ENCODE data around the gene TCF4.

TCF4 gene

DNA sequence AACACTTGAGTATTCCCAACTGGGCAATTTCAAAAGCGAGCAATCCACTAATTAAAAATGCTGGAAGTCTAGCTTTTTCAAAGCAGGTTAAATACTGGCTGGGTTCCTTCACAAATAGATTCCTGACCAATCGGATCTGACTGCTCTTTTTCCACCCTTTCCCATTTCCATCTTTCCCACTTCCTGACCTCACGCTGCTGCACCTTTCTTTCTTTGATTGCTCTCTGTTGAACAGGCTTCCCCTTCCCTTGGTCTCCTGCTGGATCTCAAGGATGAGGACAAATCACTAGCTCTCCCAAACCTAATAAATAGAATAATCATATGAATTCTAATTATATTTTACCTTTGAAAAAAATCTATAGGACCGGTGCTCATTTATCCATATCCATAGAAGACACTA, 121.2 kb downstream of the TCF4 start:
- Histone ChIP-seq H3K9ac (ENCODE audit: low read depth in 1 of 2, low read length in 2 of 2) (no peak overlapping the region), H3K9me3 (ENCODE audit: control insufficient read depth in 1 of 2, low read length in 2 of 2) (no peaks in the 10 kb centered on the region), H3K27me3 (ENCODE audit: control insufficient read depth in 1 of 2, insufficient read depth in 2 of 2, low read length in 2 of 2) (no peaks in the 10 kb centered on the region), H3K4me3 (ENCODE audit: low read depth in 1 of 2, low read length in 2 of 2) (no peak overlapping the region), H3K36me3 (ENCODE audit: control insufficient read depth in 1 of 2, insufficient read depth in 2 of 2, low read length in 2 of 2) (no peaks in the 10 kb centered on the region), H3K27ac (ENCODE audit: low read depth, low read length) (no peak overlapping the region), H3K4me1 (ENCODE audit: control insufficient read depth in 1 of 2, insufficient read depth in 2 of 2, low read length in 2 of 2) (no peaks in the 10 kb centered on the region)

DNA sequence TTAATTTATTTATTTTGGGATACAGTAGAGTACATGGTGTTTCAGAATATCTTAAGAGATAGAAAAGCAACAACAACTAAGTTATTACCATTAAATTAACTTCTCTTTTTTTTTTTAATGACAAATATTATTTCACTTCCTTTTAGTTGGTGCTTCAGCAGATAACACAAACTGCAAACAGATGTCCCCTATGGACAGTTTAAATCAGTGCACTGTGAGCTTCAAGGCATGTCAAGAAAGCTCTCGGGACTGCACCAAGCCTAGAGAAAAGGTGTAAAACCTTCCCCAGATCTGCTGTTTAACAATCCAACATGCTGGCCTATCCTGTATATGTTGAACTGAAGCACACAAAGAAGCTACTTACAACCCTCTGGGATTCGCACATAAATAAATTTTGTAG, 122.7 kb downstream of the TCF4 start:
- Histone ChIP-seq H3K4me3 (ENCODE audit: low read depth in 1 of 2, low read length in 2 of 2) (no peak overlapping the region), H3K27ac (ENCODE audit: low read depth, low read length) (no peak overlapping the region), H3K9me3 (ENCODE audit: control insufficient read depth in 1 of 2, low read length in 2 of 2) (no peaks in the 10 kb centered on the region), H3K27me3 (ENCODE audit: control insufficient read depth in 1 of 2, insufficient read depth in 2 of 2, low read length in 2 of 2) (no peaks in the 10 kb centered on the region), H3K4me1 (ENCODE audit: control insufficient read depth in 1 of 2, insufficient read depth in 2 of 2, low read length in 2 of 2) (no peaks in the 10 kb centered on the region), H3K36me3 (ENCODE audit: control insufficient read depth in 1 of 2, insufficient read depth in 2 of 2, low read length in 2 of 2) (no peaks in the 10 kb centered on the region), H3K9ac (ENCODE audit: low read depth in 1 of 2, low read length in 2 of 2) (no peak overlapping the region)

DNA sequence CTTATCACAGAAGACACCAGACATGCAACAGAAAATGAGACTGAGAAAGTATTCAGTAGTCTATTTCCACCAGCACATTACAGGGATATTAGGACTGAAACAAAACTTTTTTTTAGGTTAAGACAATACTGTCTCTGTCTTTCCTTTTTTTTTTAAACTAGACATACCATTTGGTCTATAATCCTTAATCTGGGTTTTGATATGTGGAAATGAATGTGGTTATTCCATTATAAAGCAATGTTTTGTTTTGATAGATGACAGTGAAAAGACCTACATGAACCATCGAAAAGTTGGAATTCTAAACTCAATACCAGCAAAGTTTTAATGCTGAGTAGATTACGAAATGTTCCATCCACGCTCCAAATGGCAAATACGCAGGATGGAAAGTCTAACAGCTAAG, 123.4 kb downstream of the TCF4 start:
- H3K36me3 ChIP-seq (ENCODE audit: control insufficient read depth in 1 of 2, insufficient read depth in 2 of 2, low read length in 2 of 2) = no peaks in the 10 kb centered on the region
- no peaks in the 10 kb centered on the region for H3K4me1 ChIP-seq (ENCODE audit: control insufficient read depth in 1 of 2, insufficient read depth in 2 of 2, low read length in 2 of 2)
- no peaks in the 10 kb centered on the region for H3K27me3 ChIP-seq (ENCODE audit: control insufficient read depth in 1 of 2, insufficient read depth in 2 of 2, low read length in 2 of 2)
- no peaks in the 10 kb centered on the region for H3K9me3 ChIP-seq (ENCODE audit: control insufficient read depth in 1 of 2, low read length in 2 of 2)
- no peak overlapping the region for H3K27ac ChIP-seq (ENCODE audit: low read depth, low read length)
- no peak overlapping the region for H3K9ac ChIP-seq (ENCODE audit: low read depth in 1 of 2, low read length in 2 of 2)
- H3K4me3 ChIP-seq (ENCODE audit: low read depth in 1 of 2, low read length in 2 of 2) = no peak overlapping the region

DNA sequence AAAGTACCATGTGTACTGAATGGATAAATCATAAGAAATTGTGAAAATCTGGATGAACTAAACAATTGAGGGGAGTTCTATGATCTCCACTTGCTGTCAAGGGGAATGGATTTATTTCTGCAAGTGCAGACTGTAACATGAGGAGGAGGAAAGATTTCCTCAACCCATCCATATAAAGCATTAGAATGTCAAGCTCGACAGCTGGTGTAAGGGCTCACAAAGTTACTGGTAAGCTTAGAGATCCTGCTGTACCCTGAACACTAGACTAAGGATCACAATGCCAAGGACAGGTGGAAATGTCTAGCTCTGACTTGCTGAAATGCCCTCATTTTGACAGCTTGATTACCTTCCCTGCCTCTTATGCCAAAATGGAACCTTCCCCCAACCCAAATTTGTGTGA, 125.3 kb downstream of the TCF4 start:
- Histone ChIP-seq H3K36me3 (ENCODE audit: control insufficient read depth in 1 of 2, insufficient read depth in 2 of 2, low read length in 2 of 2) (no peaks in the 10 kb centered on the region), H3K4me3 (ENCODE audit: low read depth in 1 of 2, low read length in 2 of 2) (no peak overlapping the region), H3K27ac (ENCODE audit: low read depth, low read length) (no peak overlapping the region), H3K9me3 (ENCODE audit: control insufficient read depth in 1 of 2, low read length in 2 of 2) (no peaks in the 10 kb centered on the region), H3K4me1 (ENCODE audit: control insufficient read depth in 1 of 2, insufficient read depth in 2 of 2, low read length in 2 of 2) (no peaks in the 10 kb centered on the region), H3K27me3 (ENCODE audit: control insufficient read depth in 1 of 2, insufficient read depth in 2 of 2, low read length in 2 of 2) (no peaks in the 10 kb centered on the region), H3K9ac (ENCODE audit: low read depth in 1 of 2, low read length in 2 of 2) (no peak overlapping the region)

DNA sequence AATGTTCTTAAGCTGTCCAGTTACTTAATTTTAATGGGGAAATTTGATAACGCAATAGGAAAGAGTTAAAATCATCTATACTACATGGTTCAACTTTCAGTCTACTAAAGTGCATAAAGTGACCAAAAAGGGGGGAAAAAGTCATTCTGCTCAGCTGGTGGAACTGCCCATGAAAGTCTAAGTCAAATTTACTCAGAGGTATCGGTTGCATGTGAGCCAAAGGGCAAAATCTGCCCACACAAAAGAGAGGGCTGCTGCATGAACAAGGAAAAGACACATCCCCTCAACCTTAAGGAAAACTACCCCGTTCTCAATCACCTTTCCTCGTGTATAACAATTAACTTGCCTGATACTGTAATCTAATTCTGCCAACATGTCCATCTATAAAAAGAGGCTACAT, 126.1 kb downstream of the TCF4 start:
- Histone ChIP-seq H3K4me1 (ENCODE audit: control insufficient read depth in 1 of 2, insufficient read depth in 2 of 2, low read length in 2 of 2) (no peaks in the 10 kb centered on the region), H3K9ac (ENCODE audit: low read depth in 1 of 2, low read length in 2 of 2) (no peak overlapping the region), H3K27ac (ENCODE audit: low read depth, low read length) (no peak overlapping the region), H3K9me3 (ENCODE audit: control insufficient read depth in 1 of 2, low read length in 2 of 2) (no peaks in the 10 kb centered on the region), H3K36me3 (ENCODE audit: control insufficient read depth in 1 of 2, insufficient read depth in 2 of 2, low read length in 2 of 2) (no peaks in the 10 kb centered on the region), H3K4me3 (ENCODE audit: low read depth in 1 of 2, low read length in 2 of 2) (no peak overlapping the region), H3K27me3 (ENCODE audit: control insufficient read depth in 1 of 2, insufficient read depth in 2 of 2, low read length in 2 of 2) (no peaks in the 10 kb centered on the region)

DNA sequence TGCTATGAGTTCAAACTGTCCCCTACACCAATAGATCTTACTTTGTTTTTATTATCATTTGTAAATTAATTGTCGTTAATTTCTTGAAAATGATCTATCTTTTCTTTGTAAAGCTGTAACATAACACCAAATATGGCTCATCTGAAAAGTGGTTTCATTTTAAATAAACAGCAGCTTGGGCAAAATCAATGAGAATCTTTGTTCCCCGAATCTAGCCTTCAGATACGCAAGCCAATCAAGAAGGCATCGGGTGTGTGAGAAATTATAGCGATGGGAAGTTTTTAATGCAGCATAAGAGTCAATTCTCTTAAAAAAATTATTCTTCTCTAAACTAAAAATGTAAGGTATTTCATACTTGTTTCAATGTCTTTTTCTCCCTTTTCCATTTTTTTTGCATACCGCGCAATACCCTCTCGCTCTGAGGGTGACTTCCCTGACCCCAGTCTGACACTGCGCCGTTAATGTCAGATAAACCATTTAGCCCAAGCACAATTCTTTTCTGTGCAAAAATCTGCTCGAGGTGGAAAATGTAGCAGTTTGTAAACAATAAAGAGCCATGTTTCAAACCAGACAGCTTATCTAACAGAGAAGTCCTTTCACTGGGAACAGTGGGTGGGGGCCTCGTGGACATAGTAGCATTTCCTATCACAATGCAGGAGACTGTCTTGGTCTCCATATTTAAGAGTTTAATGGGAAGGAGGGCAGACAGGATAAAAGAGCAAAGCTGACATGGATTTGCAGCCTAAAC, 129.4 kb downstream of the TCF4 start:
- no peak overlapping the region for H3K4me3 ChIP-seq (ENCODE audit: low read depth in 1 of 2, low read length in 2 of 2)
- H3K9ac ChIP-seq (ENCODE audit: low read depth in 1 of 2, low read length in 2 of 2) = no peak overlapping the region
- H3K27ac ChIP-seq (ENCODE audit: low read depth, low read length) = no peak overlapping the region

DNA sequence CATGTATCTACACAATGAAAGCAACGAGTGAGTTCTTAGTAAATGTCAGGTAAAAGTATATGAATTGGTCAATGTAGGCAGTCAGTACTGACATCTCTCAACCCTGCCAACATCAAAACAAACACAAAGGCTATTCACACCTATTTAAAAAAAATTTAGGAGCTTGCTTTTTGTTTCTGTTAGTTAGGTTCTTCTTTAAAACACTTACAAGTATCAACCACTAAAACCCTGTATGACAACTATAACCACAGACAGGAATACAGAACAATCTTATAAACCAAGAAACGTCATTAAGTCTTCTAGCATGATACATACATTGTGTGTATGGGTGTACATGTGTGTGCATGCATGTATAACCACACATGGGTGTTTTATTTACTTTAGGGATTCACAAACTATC, 131.0 kb downstream of the TCF4 start:
- no peaks in the 10 kb centered on the region for H3K9me3 ChIP-seq (ENCODE audit: control insufficient read depth in 1 of 2, low read length in 2 of 2)

More for the DNA sequence above, 129.4 kb downstream of the TCF4 start:
- Histone ChIP-seq H3K4me1 (ENCODE audit: control insufficient read depth in 1 of 2, insufficient read depth in 2 of 2, low read length in 2 of 2) (no peaks in the 10 kb centered on the region), H3K27me3 (ENCODE audit: control insufficient read depth in 1 of 2, insufficient read depth in 2 of 2, low read length in 2 of 2) (no peaks in the 10 kb centered on the region), H3K36me3 (ENCODE audit: control insufficient read depth in 1 of 2, insufficient read depth in 2 of 2, low read length in 2 of 2) (no peaks in the 10 kb centered on the region), H3K9me3 (ENCODE audit: control insufficient read depth in 1 of 2, low read length in 2 of 2) (no peaks in the 10 kb centered on the region)

DNA sequence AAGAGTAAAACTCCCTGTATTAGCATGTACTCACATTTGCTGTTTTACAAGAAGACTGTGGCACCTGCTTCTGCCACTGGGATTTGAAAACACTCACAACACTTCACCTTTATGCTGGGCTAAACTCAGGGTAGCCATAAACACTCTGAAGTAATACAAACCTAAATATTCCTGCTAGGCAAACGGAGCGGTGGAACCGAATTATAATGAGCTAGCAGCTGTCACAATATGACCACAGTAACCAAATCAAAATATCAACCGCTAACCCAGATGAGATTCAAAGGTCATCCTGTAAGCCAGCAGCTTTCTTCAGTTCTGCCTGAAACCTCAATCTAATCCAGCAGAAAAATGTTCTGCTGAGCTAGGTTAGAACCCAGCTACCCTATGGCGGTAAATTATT, 132.1 kb downstream of the TCF4 start:
- Histone ChIP-seq H3K9me3 (ENCODE audit: control insufficient read depth in 1 of 2, low read length in 2 of 2) (no peaks in the 10 kb centered on the region), H3K27ac (ENCODE audit: low read depth, low read length) (no peak overlapping the region), H3K27me3 (ENCODE audit: control insufficient read depth in 1 of 2, insufficient read depth in 2 of 2, low read length in 2 of 2) (no peaks in the 10 kb centered on the region), H3K36me3 (ENCODE audit: control insufficient read depth in 1 of 2, insufficient read depth in 2 of 2, low read length in 2 of 2) (no peaks in the 10 kb centered on the region), H3K4me1 (ENCODE audit: control insufficient read depth in 1 of 2, insufficient read depth in 2 of 2, low read length in 2 of 2) (no peaks in the 10 kb centered on the region), H3K4me3 (ENCODE audit: low read depth in 1 of 2, low read length in 2 of 2) (no peak overlapping the region), H3K9ac (ENCODE audit: low read depth in 1 of 2, low read length in 2 of 2) (no peak overlapping the region)

More for the DNA sequence above, 131.0 kb downstream of the TCF4 start:
- Histone ChIP-seq H3K27me3 (ENCODE audit: control insufficient read depth in 1 of 2, insufficient read depth in 2 of 2, low read length in 2 of 2) (no peaks in the 10 kb centered on the region), H3K9ac (ENCODE audit: low read depth in 1 of 2, low read length in 2 of 2) (no peak overlapping the region), H3K4me1 (ENCODE audit: control insufficient read depth in 1 of 2, insufficient read depth in 2 of 2, low read length in 2 of 2) (no peaks in the 10 kb centered on the region), H3K36me3 (ENCODE audit: control insufficient read depth in 1 of 2, insufficient read depth in 2 of 2, low read length in 2 of 2) (no peaks in the 10 kb centered on the region), H3K27ac (ENCODE audit: low read depth, low read length) (no peak overlapping the region), H3K4me3 (ENCODE audit: low read depth in 1 of 2, low read length in 2 of 2) (no peak overlapping the region)

DNA sequence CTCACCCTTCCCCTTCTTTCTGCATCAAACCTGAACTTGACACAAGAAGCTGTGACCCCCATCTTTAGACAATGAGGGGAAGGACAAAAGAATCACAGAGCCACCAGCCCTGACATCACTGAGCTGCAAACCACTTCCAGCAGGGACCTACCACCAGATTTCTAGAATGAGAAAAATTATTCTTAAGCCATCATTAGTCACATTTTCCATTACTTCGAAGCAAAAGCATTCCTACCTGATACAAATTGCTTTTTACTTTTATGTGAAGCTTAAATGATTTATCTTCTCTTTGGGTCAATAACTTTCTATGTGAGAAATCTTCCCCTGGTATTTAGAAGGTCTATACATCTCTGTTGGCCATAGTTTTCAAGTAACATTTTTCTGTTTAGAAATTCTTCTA, 134.8 kb downstream of the TCF4 start:
- H3K4me1 ChIP-seq (ENCODE audit: control insufficient read depth in 1 of 2, insufficient read depth in 2 of 2, low read length in 2 of 2) = no peaks in the 10 kb centered on the region
- no peaks in the 10 kb centered on the region for H3K27me3 ChIP-seq (ENCODE audit: control insufficient read depth in 1 of 2, insufficient read depth in 2 of 2, low read length in 2 of 2)
- H3K4me3 ChIP-seq (ENCODE audit: low read depth in 1 of 2, low read length in 2 of 2) = no peak overlapping the region
- H3K9me3 ChIP-seq (ENCODE audit: control insufficient read depth in 1 of 2, low read length in 2 of 2) = no peaks in the 10 kb centered on the region
- no peaks in the 10 kb centered on the region for H3K36me3 ChIP-seq (ENCODE audit: control insufficient read depth in 1 of 2, insufficient read depth in 2 of 2, low read length in 2 of 2)
- H3K9ac ChIP-seq (ENCODE audit: low read depth in 1 of 2, low read length in 2 of 2) = no peak overlapping the region
- no peak overlapping the region for H3K27ac ChIP-seq (ENCODE audit: low read depth, low read length)

DNA sequence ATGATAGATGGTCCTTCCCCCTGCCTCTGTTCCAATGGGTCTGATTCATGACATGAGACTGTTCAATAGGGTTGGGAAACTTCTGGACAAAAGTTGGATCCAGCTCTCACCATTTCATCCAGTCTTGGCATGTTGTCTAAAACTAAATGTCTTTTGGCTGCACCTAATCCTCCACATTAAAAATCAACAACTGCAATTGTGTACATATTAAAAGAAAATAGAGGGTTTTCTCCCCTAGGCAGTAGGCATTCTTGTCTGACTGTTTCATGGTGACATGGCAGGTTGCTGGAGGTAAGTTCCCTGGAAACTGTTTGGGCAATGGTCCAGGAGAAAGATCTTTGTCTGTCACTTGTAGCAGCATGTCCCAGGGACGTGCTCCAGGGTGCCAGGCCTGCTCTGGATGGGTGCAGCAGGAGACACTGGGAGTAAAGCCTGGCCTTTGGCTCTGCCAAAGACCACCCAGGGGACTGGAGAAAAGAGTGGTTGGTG, 135.8 kb downstream of the TCF4 start:
- Histone ChIP-seq H3K36me3 (ENCODE audit: control insufficient read depth in 1 of 2, insufficient read depth in 2 of 2, low read length in 2 of 2) (no peaks in the 10 kb centered on the region), H3K9ac (ENCODE audit: low read depth in 1 of 2, low read length in 2 of 2) (no peak overlapping the region), H3K27ac (ENCODE audit: low read depth, low read length) (no peak overlapping the region), H3K4me1 (ENCODE audit: control insufficient read depth in 1 of 2, insufficient read depth in 2 of 2, low read length in 2 of 2) (no peaks in the 10 kb centered on the region), H3K9me3 (ENCODE audit: control insufficient read depth in 1 of 2, low read length in 2 of 2) (no peaks in the 10 kb centered on the region), H3K27me3 (ENCODE audit: control insufficient read depth in 1 of 2, insufficient read depth in 2 of 2, low read length in 2 of 2) (no peaks in the 10 kb centered on the region), H3K4me3 (ENCODE audit: low read depth in 1 of 2, low read length in 2 of 2) (no peak overlapping the region)

All from duodenal mucosa (tissue), 2 donors.